Measurements from ENCODE around the gene CXCR4.

GRCh38 chr2:136131484-136131960 is 13.6 kb upstream of the CXCR4 start:
- TF ChIP-seq CTCF (conservative IDR thresholded peaks at IDR 0.05) (no peak), EZH2 (IDR thresholded peaks at IDR 0.05; ENCODE audit: low read depth) (no peak)

Measured in PC-9 (cell line).